H1 (cell line): Measurements from ENCODE around the gene MXRA8. TPM values are rescaled to one million over a fixed set of nuclear protein-coding genes. Genes with fewer than 3 reads are reported as not detected.

Experiments
- CTCF ChIA-PET: fragments of 300-600 bp; sonication (Branson Sonifier 250); formaldehyde crosslinking; loops from one replicate; lab custom pipeline; 2021; ENCODE audit not compliant: partially characterized antibody; lab: Charles Lee
- POLR2A ChIA-PET: fragments of 300-600 bp; sonication (Branson Sonifier 250); formaldehyde crosslinking; loops from one replicate; lab custom pipeline; 2021; ENCODE audit warnings: inconsistent platforms; ENCODE audit not compliant: partially characterized antibody; lab: Charles Lee
- DNase-seq, 2 experiments: peaks; one replicate each; pipeline versions ENCODE4 v3.0.0 to v3.0.0-alpha.2; 2010 to 2022; ENCODE audit warnings: low spot score in 2 of 2, low read depth in 1 of 2, mixed read lengths in 1 of 2
- FAIRE-seq: peaks from 2 replicates; lab custom pipeline; 2011; peaks lifted over from hg19 to GRCh38; lab: Jason Lieb, UNC
- H2AFZ ChIP-seq: 2 replicates; pipeline ENCODE4 v1.8.1; 2012; ENCODE audit warnings: low read length, inconsistent platforms
- H2AK5ac ChIP-seq: 2 replicates; pipeline ENCODE4 v1.6.1; 2013; ENCODE audit warnings: low read depth, low read length
- H2BK120ac ChIP-seq: replicated peaks from 2 replicates; pipeline ENCODE3; 2013; ENCODE audit warnings: low read depth, low read length, inconsistent platforms
- H2BK12ac ChIP-seq: 2 replicates; pipeline ENCODE4 v1.6.1; 2013; ENCODE audit warnings: low read depth, low read length
- H2BK15ac ChIP-seq: 2 replicates; pipeline ENCODE4 v1.6.1; 2013; ENCODE audit warnings: low read length
- H2BK20ac ChIP-seq: 2 replicates; pipeline ENCODE4 v1.6.1; 2013; ENCODE audit warnings: low read length
- H2BK5ac ChIP-seq: 2 replicates; pipeline ENCODE4 v1.6.1; 2013; ENCODE audit warnings: low read depth, low read length
- H3K14ac ChIP-seq: 2 replicates; pipeline ENCODE4 v1.6.1; 2013; ENCODE audit warnings: inconsistent platforms; ENCODE audit not compliant: insufficient read length
- H3K18ac ChIP-seq: 2 replicates; pipeline ENCODE4 v1.6.1; 2013; ENCODE audit warnings: low read length; ENCODE audit errors: extremely low read depth
- H3K23ac ChIP-seq: 2 replicates; pipeline ENCODE4 v1.6.1; 2013; ENCODE audit warnings: inconsistent platforms; ENCODE audit not compliant: insufficient read length
- H3K23me2 ChIP-seq: 2 replicates; pipeline ENCODE4 v1.6.1; 2013; ENCODE audit warnings: low read depth, low read length
- H3K27ac ChIP-seq: 2 replicates; pipeline ENCODE4 v1.6.1; 2011; ENCODE audit warnings: low read depth, low read length, inconsistent platforms
- H3K27me3 ChIP-seq, 4 experiments: replicated peaks in 1 of 4; 1 replicate in 1 of 4; 2 replicates in 3 of 4; pipeline versions ENCODE4 v1.6.1 to v1.8.1; 2011 to 2013; ENCODE audit warnings: low read length in 3 of 4, mild to moderate bottlenecking in 3 of 4, inconsistent platforms in 2 of 4, mixed read lengths in 2 of 4, moderate library complexity in 1 of 4; ENCODE audit not compliant: control insufficient read depth in 3 of 4, insufficient read depth in 3 of 4; ENCODE audit errors: extremely low read depth in 1 of 4
- H3K36me3 ChIP-seq, 4 experiments: 2 replicates each; pipeline versions ENCODE4 v1.6.1 to v1.8.1; 2011 to 2013; ENCODE audit warnings: mild to moderate bottlenecking in 4 of 4, low read length in 3 of 4, moderate library complexity in 2 of 4, control low read depth in 1 of 4, inconsistent platforms in 1 of 4; ENCODE audit not compliant: insufficient read depth in 4 of 4, control insufficient read depth in 2 of 4
- H3K4ac ChIP-seq: replicated peaks from 2 replicates; pipeline ENCODE3; 2013; ENCODE audit warnings: low read length, low read depth, mixed read lengths, inconsistent platforms; ENCODE audit not compliant: insufficient read length
- H3K4me1 ChIP-seq, 4 experiments: replicated peaks in 1 of 4; 1 replicate in 1 of 4; 2 replicates in 3 of 4; pipeline versions ENCODE4 v1.6.1 to v1.8.1; 2011 to 2013; ENCODE audit warnings: low read length in 3 of 4, inconsistent platforms in 2 of 4, mixed read lengths in 1 of 4; ENCODE audit not compliant: insufficient read depth in 4 of 4, control insufficient read depth in 3 of 4
- H3K4me2 ChIP-seq, 2 experiments: 2 replicates each; pipeline versions ENCODE4 v1.6.1 to v1.8.1; 2011 to 2013; ENCODE audit warnings: low read depth in 2 of 2, low read length in 2 of 2, control low read depth in 1 of 2, inconsistent platforms in 1 of 2, mild to moderate bottlenecking in 1 of 2; ENCODE audit not compliant: insufficient read depth in 1 of 2
- H3K4me3 ChIP-seq, 4 experiments: fragments of 200-600, 300-600 bp in 1 of 4; sonication (generic), shearing (Covaris generic), sonication (Bioruptor Twin) in 1 of 4; 2 replicates each; pipeline versions ENCODE4 v1.5.1 to v1.8.1; 2011 to 2016; ENCODE audit warnings: low read length in 4 of 4, low read depth in 3 of 4, control low read depth in 2 of 4, inconsistent platforms in 2 of 4, mild to moderate bottlenecking in 2 of 4, mixed read lengths in 1 of 4, moderate library complexity in 1 of 4; ENCODE audit not compliant: insufficient read depth in 2 of 4; ENCODE audit errors: extremely low read depth in 1 of 4
- H3K56ac ChIP-seq: replicated peaks from 2 replicates; pipeline ENCODE3; 2013; ENCODE audit warnings: low read depth, mild to moderate bottlenecking, mixed read lengths, low read length, inconsistent platforms; ENCODE audit not compliant: insufficient read length
- H3K79me1 ChIP-seq: 2 replicates; pipeline ENCODE4 v1.6.1; 2013; ENCODE audit warnings: low read depth, low read length, control low read depth
- H3K79me2 ChIP-seq, 2 experiments: 2 replicates each; pipeline versions ENCODE4 v1.6.1 to v1.8.1; 2012 to 2013; ENCODE audit warnings: low read length in 2 of 2, mild to moderate bottlenecking in 2 of 2, inconsistent platforms in 1 of 2; ENCODE audit not compliant: insufficient read depth in 2 of 2, control insufficient read depth in 1 of 2
- H3K9ac ChIP-seq, 4 experiments: replicated peaks in 1 of 4; 1 replicate in 1 of 4; 2 replicates in 3 of 4; pipeline versions ENCODE4 v1.6.1 to v1.8.1; 2011 to 2013; ENCODE audit warnings: low read depth in 3 of 4, low read length in 3 of 4, control low read depth in 2 of 4, mild to moderate bottlenecking in 2 of 4, moderate library complexity in 2 of 4, inconsistent platforms in 1 of 4; ENCODE audit errors: extremely low read depth in 1 of 4
- H3K9me3 ChIP-seq, 2 experiments: 2 replicates each; pipeline versions ENCODE4 v1.6.1 to v1.8.1; 2012 to 2013; ENCODE audit warnings: mild to moderate bottlenecking in 2 of 2, moderate library complexity in 2 of 2, control low read depth in 1 of 2, inconsistent platforms in 1 of 2, low read depth in 1 of 2, low read length in 1 of 2, mixed read lengths in 1 of 2; ENCODE audit not compliant: insufficient read depth in 2 of 2
- H4K20me1 ChIP-seq, 2 experiments: replicated peaks in 1 of 2; 2 replicates each; pipeline versions ENCODE3 to v1.8.1; 2011 to 2013; ENCODE audit warnings: inconsistent platforms in 2 of 2, low read length in 2 of 2, mild to moderate bottlenecking in 1 of 2; ENCODE audit not compliant: insufficient read depth in 2 of 2, control insufficient read depth in 1 of 2
- H4K5ac ChIP-seq: 2 replicates; pipeline ENCODE4 v1.6.1; 2013; ENCODE audit warnings: low read length, low read depth, mixed read lengths, inconsistent platforms; ENCODE audit not compliant: insufficient read length
- H4K8ac ChIP-seq: 2 replicates; pipeline ENCODE4 v1.8.0; 2013; ENCODE audit warnings: mild to moderate bottlenecking, moderate library complexity, low read length, inconsistent platforms; ENCODE audit not compliant: insufficient read depth; ENCODE audit errors: extremely low read depth
- H4K91ac ChIP-seq: replicated peaks from 2 replicates; pipeline ENCODE3; 2013; ENCODE audit warnings: low read length, mixed read lengths, inconsistent platforms; ENCODE audit not compliant: insufficient read length
- WGBS, 2 experiments: shearing (Covaris generic) in 1 of 2; methylation state at CpG; one replicate each; pipeline versions ENCODE4 v1.1.6 to v1.1.7; 2013 to 2015; ENCODE audit warnings: low lambda C conversion rate in 2 of 2, mixed read lengths in 2 of 2, inconsistent platforms in 1 of 2, low coverage in 1 of 2, missing lambda C conversion rate in 1 of 2; ENCODE audit not compliant: insufficient replicate concordance in 2 of 2, insufficient coverage in 1 of 2, insufficient read length in 1 of 2; ENCODE audit errors: extremely low coverage in 1 of 2, missing lambda C conversion rate in 1 of 2; 5-methylcytosine and 5-hydroxymethylcytosine counted together
- polyA plus RNA-seq, 7 experiments: library from polyadenylated mRNA; depleted of rRNA in 3 of 7; stranded (reverse) in 5 of 7; unstranded in 2 of 7; fragments of >200 nt in 5 of 7; fragments of 200-250 nt in 2 of 7; gene quantifications; 1 replicate in 5 of 7; 2 replicates in 1 of 7; 4 replicates in 1 of 7; pipeline versions ENCODE4 v1.2.1 to v1.2.3, GENCODE V29; 2011 to 2013; ENCODE audit warnings: missing spikeins in 2 of 7, mixed read lengths in 2 of 7
- total RNA-seq: library from RNA; stranded (reverse); fragmentation: NEBNext Ultra II Directional; extraction: Animal tissue kit (Norgen Biotek cat#: 25700); gene quantifications from 2 replicates; pipeline ENCODE4 v1.2.1, GENCODE V29; 2021

MXRA8 gene
- total and polyA plus RNA-seq, 2 of the 8 experiments (the other 6 are each of a cell fraction or from before 2014, with no cell fraction given): 10.5 to 17.2 TPM

DNA sequence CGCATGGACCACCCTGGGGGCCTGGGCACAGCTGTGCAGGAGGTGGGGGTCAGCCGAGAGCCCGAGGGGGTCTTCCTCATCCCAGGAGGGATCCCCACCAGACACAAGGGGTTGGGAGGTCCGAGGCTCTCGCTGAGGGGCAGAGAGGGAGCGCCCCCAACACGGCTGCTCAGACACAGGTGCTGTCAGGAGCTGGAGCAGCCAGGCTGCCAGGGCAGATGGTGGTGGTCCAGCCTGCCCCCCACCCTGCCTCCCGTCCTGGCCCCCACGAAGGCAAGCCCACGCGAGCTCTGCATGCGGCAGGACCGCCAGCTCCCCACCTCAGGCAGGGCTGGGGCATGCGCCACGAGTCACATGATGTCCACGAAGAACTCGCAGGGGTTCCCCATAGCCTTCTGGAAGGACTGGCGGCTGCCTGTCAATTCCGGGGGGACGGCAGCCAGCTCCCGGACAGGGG is 22.5 kb downstream of the MXRA8 start:
- no peak overlapping the region for H2BK12ac ChIP-seq
- no peak overlapping the region for H2AK5ac ChIP-seq
- H3K4me2 ChIP-seq: no peak overlapping the region
- H3K18ac ChIP-seq: no peak overlapping the region
- no peak overlapping the region for H3K4ac ChIP-seq
- H3K9me3 ChIP-seq: peaks cover 0 to 2% of the 10 kb centered on the region in 2 experiments; a peak in 1 of 4 replicates
- no peak overlapping the region for H3K4me3 ChIP-seq
- no peak overlapping the region for H3K56ac ChIP-seq
- no peak overlapping the region for H2BK120ac ChIP-seq
- H3K27me3 ChIP-seq: no peaks in the 10 kb centered on the region; a peak in 1 of 7 replicates
- no peak overlapping the region for H3K9ac ChIP-seq
- CTCF ChIA-PET: interaction anchor here (1.3 to 3.2 kb wide), 3 partner anchors 8 to 35 kb away, joined by 3 to 13 read pairs (median 3); partner anchors contain the start of gene DVL1
- no peak overlapping the region for H3K14ac ChIP-seq
- peaks cover 11 to 30% of the 10 kb centered on the region in 2 experiments for H4K20me1 ChIP-seq
- no peak overlapping the region for H4K91ac ChIP-seq
- H4K8ac ChIP-seq: no peak overlapping the region
- H3K36me3 ChIP-seq: peaks cover 2 to 32% (median 8%) of the 10 kb centered on the region in 4 experiments; a peak in 7 of 8 replicates
- POLR2A ChIA-PET: interaction anchor here (0.8 to 9.0 kb wide), 9 partner anchors 9 to 83 kb away, joined by 3 to 134 read pairs (median 7); partner anchors contain the start of gene DVL1
- no peak overlapping the region for H2BK15ac ChIP-seq
- no peak overlapping the region for H3K27ac ChIP-seq
- FAIRE-seq (no peak), DNase-seq (no peak)
- 92% methylated on average over 7 of the region's 21 CpGs; no CpG with 5 or more reads in 1 of the 2 experiments for WGBS, 2 experiments
- H3K4me1 ChIP-seq: no peaks in the 10 kb centered on the region; a peak in 2 of 7 replicates
- peaks cover 6% of the 10 kb centered on the region; the same call in 1 of the 2 replicates for H3K79me1 ChIP-seq
- H2BK20ac ChIP-seq: no peak overlapping the region
- H4K5ac ChIP-seq: no peak overlapping the region
- H3K79me2 ChIP-seq: no peaks in the 10 kb centered on the region
- no peak overlapping the region for H2AFZ ChIP-seq
- H2BK5ac ChIP-seq: no peak overlapping the region
- H3K23ac ChIP-seq: no peak overlapping the region
- no peaks in the 10 kb centered on the region; the same call in 1 of the 2 replicates for H3K23me2 ChIP-seq
